ENCODE measurements around the gene AKAP10.
"Not testable (repeated sequence)": the region's sequence is repeated elsewhere in the genome, so short reads cannot be mapped to it uniquely, and the experiment has no call there.

The AKAP10 gene

DNA sequence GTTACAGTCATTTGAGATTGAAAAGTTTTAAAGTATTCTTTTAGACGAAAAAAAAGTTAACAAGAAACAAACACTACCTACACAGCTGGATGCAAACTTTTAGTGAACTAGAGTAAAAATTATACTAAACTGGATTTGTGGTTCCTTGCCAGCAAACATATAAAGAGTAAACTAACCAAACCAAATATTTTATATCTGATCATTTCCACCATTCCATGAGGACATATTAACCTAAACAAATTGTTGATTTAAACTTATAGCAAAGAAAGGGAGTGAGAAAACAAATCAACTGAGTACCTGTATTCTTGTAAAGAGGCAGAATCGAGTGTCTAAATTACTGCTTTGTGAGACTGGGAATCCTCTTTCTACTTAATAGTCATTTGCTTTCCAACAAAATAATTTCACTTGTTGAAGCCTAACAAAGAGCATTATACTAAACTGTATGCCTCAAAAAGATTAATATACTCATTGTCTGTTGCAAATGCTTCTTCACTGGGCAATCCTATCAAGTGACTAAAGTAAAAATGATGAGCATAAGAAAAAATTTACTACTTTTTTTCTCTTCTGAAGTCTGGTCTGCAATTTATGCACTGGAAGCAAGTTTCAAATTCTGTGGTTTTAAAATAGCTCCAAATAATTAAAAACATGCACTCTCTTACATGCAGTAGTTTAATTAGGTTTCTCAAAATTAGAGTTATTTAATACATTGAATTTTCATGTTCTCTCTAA, 37.5 kb downstream of the AKAP10 start:
- intact Hi-C loops (cut with DNase I) = no loop called here
- DNase-seq = no peak

DNA sequence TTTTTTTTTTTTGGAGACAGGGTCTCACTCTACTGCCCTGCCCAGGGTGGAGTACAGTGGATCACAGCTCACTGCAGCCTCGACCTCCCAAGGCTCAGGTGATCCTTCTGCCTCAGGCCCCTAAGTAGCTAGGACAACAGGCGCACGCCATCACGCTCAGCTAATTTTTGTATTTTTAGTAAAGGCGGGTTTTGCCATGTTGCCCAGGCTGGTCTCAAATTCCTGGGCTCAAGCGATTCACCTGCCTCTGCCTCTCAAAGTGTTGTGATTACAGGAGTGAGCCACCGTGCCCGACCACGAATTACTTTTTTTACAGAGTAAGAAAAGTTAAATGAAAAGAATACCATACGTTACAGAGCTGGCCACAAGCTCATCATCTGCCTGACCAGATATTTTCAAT, 38.9 kb downstream of the AKAP10 start:
- DNase-seq = no peak
- intact Hi-C loops (cut with DNase I) = no loop called here

DNA sequence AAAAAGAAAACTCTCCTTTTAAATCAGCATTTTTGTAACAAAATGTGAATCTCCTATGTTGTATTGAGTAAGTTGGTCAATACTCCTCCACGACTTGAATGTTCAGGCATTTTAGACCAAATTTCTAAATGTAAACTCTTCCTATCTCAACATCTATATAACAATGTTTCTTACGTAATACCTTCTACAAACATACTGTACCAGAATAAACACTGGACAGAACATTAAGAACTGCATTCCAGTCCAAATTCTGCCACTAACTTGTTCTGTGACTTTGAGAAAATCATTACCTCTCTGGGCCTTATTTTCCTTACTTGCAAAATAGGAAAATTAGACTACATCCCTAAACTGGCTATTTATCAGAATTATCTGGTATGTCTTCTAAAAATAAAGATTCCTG, 40.1 kb downstream of the AKAP10 start:
- intact Hi-C loops (cut with DNase I) = no loop called here
- no peak for DNase-seq

DNA sequence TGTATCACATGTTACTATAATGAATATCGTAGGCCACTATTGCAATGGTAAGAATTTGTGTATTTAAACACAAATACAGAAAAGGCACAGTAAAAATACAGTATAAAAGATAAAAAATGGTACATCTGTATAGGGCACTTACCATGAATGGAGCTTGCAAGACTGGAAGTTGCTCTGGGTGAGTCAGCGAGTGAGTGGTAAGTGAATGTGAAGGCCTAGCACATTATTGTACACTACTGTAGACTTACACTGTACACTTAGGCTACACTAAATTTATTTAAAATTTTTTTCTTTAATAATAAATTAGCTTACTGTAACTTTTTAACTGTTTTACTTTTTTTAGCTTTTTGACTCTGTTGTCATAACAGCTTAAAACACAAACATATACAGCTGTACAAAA, 42.5 kb downstream of the AKAP10 start:
- intact Hi-C loops (cut with DNase I) = no loop called here
- DNase-seq = no peak

GRCh38 chr17:19933628-19934027, 44.0 kb downstream of the AKAP10 start:
- DNase-seq = no peak
- intact Hi-C loops (cut with DNase I) = no loop called here

DNA sequence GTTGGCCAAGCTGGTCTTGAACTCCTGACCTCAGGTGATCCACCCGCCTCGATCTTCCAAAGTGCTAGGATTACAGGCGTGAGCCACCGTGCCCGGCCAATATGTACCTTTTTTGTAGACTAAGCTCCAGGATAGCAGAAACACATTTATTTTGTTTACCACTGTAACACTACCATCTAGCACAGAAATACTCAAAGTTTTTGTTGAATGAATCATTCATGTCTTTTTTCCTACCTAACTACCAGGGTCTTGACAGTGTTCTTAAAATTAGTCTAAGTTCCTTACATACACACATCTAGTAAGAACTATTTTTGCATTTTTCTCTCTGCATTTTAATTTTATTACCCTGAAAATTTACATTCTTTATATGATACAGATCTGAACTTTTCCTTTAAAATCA, 44.4 kb downstream of the AKAP10 start:
- intact Hi-C loops (cut with DNase I) = no loop called here
- no peak for DNase-seq

- intact Hi-C loops (cut with DNase I) = no loop called here
- no peak for DNase-seq
These were observed 49.3 kb downstream of the AKAP10 start for GRCh38 chr17:19928299-19928698.

DNA sequence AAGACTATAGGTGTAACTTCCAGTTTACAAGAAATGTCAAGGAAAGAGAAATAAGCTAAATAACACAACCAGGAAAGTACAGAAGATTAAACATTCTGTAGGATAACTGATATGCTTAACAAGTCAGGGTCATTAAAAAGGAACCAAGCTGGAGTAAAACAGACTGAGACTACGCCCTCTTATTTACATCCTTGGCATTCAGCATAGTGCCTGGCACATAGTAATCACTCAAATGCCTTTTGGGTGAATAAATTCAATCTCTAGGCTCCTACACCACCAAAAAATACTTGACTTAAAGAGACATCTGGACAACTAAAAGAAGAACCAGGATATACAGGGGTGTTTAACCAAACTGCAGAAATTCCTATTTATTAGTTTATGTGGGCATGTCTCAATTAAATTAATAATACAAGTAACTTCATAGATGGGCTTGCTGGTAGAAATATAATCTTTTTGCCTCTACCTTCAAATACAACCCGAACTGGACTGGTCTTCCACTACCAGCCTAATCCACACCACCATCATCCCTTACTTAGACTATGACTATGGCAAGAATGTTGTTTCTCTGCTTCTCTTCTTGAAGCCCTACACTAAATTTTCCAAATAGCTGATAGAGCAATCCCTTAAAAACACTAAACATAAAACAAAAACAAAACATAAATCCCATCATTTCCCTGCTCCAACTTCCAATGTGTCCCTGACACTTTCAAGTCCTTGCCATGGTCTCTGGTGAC, 62.2 kb downstream of the AKAP10 start:
- DNase-seq = no peak

DNA sequence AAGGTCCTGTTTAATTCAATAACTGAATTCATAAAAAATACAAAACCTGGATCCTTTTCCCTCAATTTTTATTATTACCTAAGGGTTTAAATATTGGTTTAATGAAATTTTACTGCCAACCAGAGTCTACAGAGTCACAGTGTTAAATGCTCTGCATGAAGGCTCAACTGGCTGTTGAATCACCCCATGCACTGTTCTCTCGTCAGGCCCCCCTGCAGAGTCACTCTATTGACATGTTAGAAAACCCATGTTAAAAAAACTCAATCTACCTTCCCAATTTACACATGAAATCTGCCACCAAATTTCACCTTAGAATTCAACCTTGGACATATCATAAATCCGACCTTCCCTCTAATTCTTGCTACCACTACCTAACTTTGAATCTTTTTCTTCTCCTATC, 66.6 kb downstream of the AKAP10 start:
- DNase-seq = no peak
- intact Hi-C loops (cut with DNase I) = no loop called here

More for the DNA sequence above, 62.2 kb downstream of the AKAP10 start:
- intact Hi-C loops (cut with DNase I) = no loop called here

- DNase-seq = no peak
- intact Hi-C loops (cut with DNase I) = no loop called here
These were observed 68.5 kb downstream of the AKAP10 start for GRCh38 chr17:19909139-19909538.

- intact Hi-C loops (cut with DNase I) = no loop called here
These were observed 72.1 kb downstream of the AKAP10 start for GRCh38 chr17:19905502-19905901.

GRCh38 chr17:19904924-19905323, 72.7 kb downstream of the AKAP10 start:
- intact Hi-C loops (cut with DNase I) = no loop called here
- DNase-seq = peak; percentile 8 to 77 (median 45)

More at GRCh38 chr17:19905502-19905901, 72.1 kb downstream of the AKAP10 start:
- DNase-seq = peak in 32 of 42 donors; percentile 8 to 67 (median 35)

DNA sequence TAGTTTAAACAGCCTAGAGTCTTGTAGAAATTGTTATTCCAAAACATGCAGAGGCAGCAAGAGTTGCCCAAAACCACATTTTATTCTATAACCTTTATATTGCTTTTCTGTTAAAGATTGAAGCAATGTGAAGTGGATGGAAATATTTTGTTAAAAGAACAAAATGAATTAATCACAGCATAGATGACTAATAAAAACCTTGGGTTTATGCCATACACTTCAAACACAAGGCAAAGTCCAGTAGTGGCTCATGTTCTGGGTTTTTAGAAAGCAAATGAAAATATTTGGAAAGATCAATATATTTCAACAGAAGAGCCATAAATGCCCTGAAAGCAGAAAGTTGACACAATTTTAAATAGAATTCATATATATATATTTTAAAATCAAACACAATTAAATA, 73.2 kb downstream of the AKAP10 start:
- intact Hi-C loops (cut with DNase I) = no loop called here
- DNase-seq = no peak

- intact Hi-C loops (cut with DNase I) = no loop called here
- no peak for DNase-seq
These were observed 76.8 kb downstream of the AKAP10 start for GRCh38 chr17:19900809-19901208.

DNA sequence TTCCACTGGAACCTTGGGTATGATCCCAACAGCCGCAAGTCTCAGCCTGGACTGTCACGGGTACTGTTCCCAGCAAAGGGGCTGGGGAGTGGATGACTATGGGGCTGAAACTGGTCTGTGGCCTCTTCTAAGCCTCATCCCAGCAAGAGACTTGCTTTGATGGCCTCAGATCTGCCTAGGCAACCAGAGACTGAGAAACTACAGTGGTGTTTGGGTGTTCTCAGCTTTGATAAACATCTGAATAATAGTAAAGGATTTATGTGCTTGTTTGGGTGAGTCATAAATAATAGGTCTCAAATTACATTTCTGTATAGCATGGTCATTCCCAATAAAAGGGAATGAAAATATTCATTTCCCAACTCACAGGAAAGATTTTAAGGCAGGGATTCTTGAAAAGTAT, 79.7 kb downstream of the AKAP10 start:
- no peak for DNase-seq
- intact Hi-C loops (cut with DNase I) = no loop called here

GRCh38 chr17:19897090-19897837, 80.4 kb downstream of the AKAP10 start:
- intact Hi-C loops (cut with DNase I) = no loop called here
- DNase-seq = no peak

DNA sequence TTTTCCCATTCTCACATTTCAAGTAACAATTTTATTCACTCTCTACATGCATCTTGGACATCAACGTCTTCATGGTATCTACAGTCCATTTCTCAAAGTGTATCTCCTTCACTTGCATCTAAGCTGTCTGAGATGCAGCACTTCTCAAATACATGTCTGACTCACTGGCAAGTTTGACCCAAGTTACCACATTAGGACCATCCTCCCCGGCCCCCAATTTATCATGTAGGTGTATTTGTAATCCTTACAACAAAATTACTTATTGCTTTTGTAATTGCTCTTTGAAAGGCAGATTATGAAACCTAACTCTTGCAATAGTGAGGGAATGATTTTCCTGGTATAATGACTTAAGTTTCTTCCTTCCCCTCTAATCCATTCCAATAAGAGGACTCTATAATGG, 80.9 kb downstream of the AKAP10 start:
- intact Hi-C loops (cut with DNase I) = no loop called here
- DNase-seq = no peak

DNA sequence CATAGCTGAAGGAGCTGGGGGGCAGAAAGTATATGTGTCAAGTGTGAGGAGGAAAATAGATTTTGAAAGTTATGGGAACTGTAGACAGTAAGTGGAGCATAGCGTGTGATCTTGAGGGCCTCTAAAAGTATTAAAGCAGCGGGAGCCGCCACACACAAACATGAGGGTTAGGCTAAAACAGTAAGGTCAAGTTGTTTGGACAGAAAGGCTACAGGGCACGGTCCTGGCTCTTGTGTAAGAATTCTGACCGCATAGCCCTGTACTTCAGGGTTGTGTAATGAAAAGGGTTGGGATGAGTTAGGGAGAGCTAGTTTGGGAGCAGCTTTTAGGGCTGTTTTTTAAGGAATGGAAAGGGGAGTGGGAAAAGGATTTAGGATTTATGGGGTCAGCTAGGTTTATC, 87.1 kb downstream of the AKAP10 start:
- intact Hi-C loops (cut with DNase I); DNase-seq: not testable (repeated sequence)

- intact Hi-C loops (cut with DNase I); DNase-seq: not testable (repeated sequence)
These were observed 87.6 kb downstream of the AKAP10 start for GRCh38 chr17:19890001-19890400.

- no peak for DNase-seq
- intact Hi-C loops (cut with DNase I) = no loop called here
These were observed 91.5 kb downstream of the AKAP10 start for GRCh38 chr17:19886116-19886515.
